ENCODE data around the gene ZNF581.

Gene ZNF581

DNA sequence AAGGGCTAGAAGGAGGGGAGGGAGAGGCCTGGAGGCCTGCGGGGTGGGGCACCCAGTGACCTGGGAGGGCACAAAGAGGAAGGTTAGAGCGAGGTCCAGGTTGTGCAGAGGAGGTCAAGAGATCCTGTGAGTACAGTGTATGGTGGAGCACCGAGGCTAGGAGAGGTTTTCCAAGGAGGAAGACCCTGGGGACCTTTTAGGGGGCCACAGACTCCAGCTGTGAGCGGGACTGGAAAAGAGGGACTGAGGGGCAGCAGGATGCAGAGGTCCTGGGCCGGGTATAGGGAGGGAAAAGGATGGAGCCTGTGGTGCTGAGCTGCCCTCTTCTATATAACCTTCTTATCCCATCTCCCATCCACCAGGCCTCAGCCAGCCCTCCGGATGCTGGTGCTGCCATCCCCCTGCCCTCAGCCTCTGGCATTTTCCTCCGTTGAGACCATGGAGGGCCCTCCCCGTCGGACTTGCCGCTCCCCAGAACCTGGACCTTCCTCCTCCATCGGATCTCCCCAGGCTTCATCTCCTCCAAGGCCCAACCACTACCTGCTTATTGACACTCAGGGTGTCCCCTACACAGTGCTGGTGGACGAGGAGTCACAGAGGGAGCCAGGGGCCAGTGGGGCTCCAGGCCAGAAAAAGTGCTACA is 863 bp downstream of the ZNF581 start:
- TF ChIP-seq, protein P1, sequence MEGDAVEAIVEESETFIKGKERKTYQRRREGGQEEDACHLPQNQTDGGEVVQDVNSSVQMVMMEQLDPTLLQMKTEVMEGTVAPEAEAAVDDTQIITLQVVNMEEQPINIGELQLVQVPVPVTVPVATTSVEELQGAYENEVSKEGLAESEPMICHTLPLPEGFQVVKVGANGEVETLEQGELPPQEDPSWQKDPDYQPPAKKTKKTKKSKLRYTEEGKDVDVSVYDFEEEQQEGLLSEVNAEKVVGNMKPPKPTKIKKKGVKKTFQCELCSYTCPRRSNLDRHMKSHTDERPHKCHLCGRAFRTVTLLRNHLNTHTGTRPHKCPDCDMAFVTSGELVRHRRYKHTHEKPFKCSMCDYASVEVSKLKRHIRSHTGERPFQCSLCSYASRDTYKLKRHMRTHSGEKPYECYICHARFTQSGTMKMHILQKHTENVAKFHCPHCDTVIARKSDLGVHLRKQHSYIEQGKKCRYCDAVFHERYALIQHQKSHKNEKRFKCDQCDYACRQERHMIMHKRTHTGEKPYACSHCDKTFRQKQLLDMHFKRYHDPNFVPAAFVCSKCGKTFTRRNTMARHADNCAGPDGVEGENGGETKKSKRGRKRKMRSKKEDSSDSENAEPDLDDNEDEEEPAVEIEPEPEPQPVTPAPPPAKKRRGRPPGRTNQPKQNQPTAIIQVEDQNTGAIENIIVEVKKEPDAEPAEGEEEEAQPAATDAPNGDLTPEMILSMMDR (IDR thresholded peaks at IDR 0.05; ENCODE audit: insufficient read depth, low read depth, low read length, missing control alignments): no peak
- DNase-seq (ENCODE audit: low read depth): no peak
- H3K4me3 ChIP-seq (ENCODE audit: low read length): peak overlapping the region; percentile 80

DNA sequence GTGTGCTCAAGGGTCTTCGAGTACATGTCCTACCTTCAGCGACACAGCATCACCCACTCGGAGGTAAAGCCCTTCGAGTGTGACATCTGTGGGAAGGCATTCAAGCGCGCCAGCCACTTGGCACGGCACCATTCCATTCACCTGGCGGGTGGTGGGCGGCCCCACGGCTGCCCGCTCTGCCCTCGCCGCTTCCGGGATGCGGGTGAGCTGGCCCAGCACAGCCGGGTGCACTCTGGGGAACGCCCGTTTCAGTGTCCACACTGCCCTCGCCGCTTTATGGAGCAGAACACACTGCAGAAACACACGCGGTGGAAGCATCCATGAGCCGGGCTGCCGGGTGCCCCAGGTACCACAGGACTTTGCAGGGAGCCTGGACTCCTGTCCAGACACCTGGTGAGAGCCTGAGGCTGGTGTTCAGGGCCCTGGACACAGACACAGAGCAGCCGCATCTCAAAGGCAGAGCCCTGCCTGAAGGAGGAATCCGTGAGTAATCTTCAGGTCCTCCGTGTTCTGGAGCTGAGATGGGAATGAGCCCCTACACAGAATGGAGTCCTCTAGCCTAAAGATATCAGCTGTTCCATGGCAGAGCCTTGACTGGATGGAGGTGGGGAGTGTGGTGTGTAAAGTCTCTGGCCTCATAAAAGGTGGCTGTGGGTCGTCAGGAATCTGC is 1.5 kb downstream of the ZNF581 start:
- TF ChIP-seq, protein P1 (IDR thresholded peaks at IDR 0.05; ENCODE audit: insufficient read depth, low read depth, low read length, missing control alignments): no peak
- no peak for DNase-seq (ENCODE audit: low read depth)
- H3K4me3 ChIP-seq (ENCODE audit: low read length): peak overlapping the region; percentile 80

DNA sequence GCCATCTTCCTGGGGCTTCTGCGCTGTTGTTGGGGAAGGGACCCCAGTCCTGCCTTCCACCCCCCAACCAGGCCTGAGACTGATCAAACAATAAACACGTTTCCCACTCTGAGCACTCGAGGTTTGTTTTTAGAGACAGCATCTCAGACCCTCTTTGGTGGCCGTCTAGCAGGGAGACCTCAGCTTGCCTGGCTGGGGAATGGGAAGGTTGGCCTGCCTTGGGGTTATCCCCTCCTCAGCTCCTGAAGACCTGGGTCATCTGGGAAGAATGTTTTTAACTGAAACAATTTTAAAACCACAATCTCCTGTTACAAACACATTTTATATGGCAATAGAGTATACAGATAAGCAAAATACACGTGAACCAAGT is 2.0 kb downstream of the ZNF581 start:
- DNase-seq (ENCODE audit: low read depth): no peak
- H3K4me3 ChIP-seq (ENCODE audit: low read length): no peak overlapping the region
- TF ChIP-seq, protein P1 (IDR thresholded peaks at IDR 0.05; ENCODE audit: insufficient read depth, low read depth, low read length, missing control alignments): no peak

DNA sequence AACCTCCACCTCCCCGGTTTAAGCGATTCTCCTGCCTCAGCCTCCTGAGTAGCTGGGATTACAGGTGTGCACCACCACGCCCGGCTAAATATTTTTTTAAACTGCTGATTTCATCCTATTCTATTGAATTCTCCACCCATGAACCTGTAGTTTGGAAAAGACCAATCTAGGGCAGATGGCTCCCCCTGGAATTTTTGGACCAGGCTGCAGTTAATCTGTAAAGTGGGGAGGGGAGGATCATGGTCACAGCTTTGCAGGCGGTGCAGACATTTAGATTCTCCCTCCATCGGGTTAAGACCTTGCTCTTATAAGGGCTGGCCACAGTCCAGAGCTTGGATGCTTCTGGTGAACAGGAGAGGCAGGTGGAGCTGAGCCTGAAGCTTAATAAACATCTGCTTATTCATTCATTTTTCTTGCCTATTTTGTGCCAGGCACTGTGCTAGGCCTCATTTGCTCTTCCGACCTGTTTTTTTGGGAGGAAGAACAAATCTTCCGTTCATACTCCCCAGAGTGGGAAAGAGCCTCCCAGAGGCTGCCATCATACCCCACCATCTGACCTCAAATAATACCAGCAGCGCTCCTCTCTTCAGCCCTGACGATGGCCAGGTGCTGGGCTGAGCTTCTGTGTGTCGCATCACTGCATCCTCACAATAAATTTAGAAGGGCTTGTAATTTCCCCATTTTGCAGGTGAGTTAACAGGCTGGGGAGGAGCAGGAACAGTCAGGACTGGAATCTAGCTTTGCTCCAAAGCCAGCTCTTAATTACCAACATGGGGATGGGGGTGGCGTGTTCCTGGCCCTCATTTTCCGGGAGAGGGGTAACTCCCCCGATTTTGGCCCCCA is 3.7 kb downstream of the ZNF581 start:
- TF ChIP-seq, protein P1 (IDR thresholded peaks at IDR 0.05; ENCODE audit: insufficient read depth, low read depth, low read length, missing control alignments): no peak
- no peak for DNase-seq (ENCODE audit: low read depth)

DNA sequence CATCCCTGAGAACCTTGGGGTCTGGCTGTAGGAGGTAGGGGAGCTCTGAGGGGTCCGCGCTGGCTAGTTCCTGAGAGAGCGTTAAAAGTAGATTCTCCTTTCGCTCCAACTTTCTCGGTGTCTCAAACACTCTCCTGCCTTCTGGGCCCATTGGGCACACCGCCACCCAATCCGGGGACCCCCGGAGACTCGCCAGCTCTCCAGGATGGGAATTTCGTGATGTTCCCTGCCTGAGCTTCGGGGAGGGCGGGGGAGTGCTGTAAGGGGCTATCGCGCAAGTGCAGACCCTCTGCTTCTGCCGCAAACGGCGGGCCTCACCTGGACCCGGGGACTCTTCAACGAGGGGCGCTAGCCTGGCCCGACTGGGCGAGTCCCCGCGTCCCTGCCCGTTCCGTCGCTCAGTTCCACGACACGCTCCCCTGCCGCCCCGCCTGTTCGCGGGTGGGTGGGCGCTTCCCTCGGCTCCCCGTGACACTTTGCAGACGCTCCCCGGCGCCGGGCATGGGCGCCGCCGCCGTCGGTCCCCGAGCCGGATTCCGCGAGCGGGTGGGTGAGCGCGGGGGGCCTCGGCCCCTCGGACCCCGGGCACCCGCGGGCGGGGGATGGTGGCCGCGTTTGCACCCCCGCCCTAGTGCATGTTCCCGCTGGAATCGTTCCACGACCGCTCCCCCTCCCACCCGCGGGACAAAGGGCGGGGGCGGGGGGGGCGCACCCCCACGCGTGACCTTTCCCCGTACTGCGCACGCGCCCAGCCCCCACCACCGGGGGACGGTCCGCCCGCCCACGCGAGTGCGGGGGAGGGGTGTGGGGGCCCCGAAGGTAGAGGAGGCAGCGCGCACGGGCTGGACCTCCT is 4.5 kb downstream of the ZNF581 start, which contains the start of gene CCDC106:
CCDC106 (plus strand) TSS at position 481 of the 853 bp plus-strand sequence. CDS start 835 bp downstream, outside the sequence.
- DNase-seq (ENCODE audit: low read depth): peak; percentile 65
- TF ChIP-seq, protein P1 (IDR thresholded peaks at IDR 0.05; ENCODE audit: insufficient read depth, low read depth, low read length, missing control alignments): no peak
- H3K4me3 ChIP-seq (ENCODE audit: low read length): peak within 1 kb of the TSS; percentile 64

More for the DNA sequence above, 3.7 kb downstream of the ZNF581 start:
- peak overlapping the region; percentile 64 for H3K4me3 ChIP-seq (ENCODE audit: low read length)

DNA sequence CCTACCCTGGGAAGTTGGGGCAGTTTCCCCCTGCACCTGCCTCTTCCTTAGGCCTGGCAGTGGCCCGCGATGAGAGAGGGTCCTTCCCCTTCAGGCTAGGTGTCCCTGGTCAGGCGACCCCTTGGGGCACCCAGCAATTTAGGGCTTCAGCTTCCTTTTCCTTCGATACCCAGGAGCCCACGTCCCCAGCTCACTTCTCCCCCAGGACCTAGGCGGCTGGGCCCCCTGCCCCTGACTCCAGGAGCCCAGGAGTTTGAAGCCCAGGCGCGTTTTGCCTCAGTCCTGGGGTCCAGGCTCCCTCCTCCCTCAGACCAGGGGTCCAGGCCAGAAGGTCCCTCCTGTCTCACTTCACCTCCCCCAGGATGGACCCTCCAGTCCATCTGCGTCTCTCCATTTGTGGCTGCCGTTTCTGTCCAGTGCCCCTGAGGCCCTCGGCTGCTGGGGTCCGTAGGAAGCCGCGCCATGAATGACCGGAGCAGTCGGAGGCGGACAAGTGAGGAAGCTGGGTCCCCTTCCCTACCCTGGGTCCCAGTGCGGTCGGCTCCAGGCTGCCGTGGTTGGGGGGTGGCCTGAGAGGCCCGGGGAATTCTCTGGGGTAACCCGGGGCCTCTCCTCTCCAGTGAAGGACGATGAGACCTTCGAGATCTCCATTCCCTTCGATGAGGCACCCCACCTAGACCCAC is 5.3 kb downstream of the ZNF581 start:
- TF ChIP-seq, protein P1 (IDR thresholded peaks at IDR 0.05; ENCODE audit: insufficient read depth, low read depth, low read length, missing control alignments): no peak
- peak overlapping the region; percentile 64 for H3K4me3 ChIP-seq (ENCODE audit: low read length)
- DNase-seq (ENCODE audit: low read depth): no peak
